Keratinocyte (primary cell): Measurements from ENCODE around the gene MSMP.

Experiments used
- EZH2 ChIP-seq: IDR thresholded peaks from one replicate; pipeline ENCODE4 v1.6.1; 2012; ENCODE audit warnings: inconsistent platforms, mild to moderate bottlenecking, low read length, moderate library complexity
- TF ChIP-seq, protein P1 (sequence below), 3 experiments: IDR thresholded peaks in 1 of 3; conservative IDR thresholded peaks in 1 of 3; optimal IDR thresholded peaks in 1 of 3; 2 replicates in 2 of 3; 3 replicates in 1 of 3; pipeline versions ENCODE3 to v1.5.1; 2011; ENCODE audit warnings: low read length in 3 of 3, mild to moderate bottlenecking in 3 of 3, moderate library complexity in 2 of 3, control low read depth in 1 of 3, inconsistent platforms in 1 of 3; ENCODE audit not compliant: insufficient read depth in 2 of 3; ENCODE audit errors: extremely low read depth in 1 of 3

GRCh38 chr9:35731415-35732184 lies 22.5 kb downstream of the MSMP start:
- TF ChIP-seq, protein P1, sequence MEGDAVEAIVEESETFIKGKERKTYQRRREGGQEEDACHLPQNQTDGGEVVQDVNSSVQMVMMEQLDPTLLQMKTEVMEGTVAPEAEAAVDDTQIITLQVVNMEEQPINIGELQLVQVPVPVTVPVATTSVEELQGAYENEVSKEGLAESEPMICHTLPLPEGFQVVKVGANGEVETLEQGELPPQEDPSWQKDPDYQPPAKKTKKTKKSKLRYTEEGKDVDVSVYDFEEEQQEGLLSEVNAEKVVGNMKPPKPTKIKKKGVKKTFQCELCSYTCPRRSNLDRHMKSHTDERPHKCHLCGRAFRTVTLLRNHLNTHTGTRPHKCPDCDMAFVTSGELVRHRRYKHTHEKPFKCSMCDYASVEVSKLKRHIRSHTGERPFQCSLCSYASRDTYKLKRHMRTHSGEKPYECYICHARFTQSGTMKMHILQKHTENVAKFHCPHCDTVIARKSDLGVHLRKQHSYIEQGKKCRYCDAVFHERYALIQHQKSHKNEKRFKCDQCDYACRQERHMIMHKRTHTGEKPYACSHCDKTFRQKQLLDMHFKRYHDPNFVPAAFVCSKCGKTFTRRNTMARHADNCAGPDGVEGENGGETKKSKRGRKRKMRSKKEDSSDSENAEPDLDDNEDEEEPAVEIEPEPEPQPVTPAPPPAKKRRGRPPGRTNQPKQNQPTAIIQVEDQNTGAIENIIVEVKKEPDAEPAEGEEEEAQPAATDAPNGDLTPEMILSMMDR (optimal IDR thresholded peaks at IDR 0.05 in 1 of 3, IDR thresholded peaks at IDR 0.05 in 1 of 3, conservative IDR thresholded peaks at IDR 0.05 in 1 of 3; ENCODE audit: extremely low read depth in 1 of 3, insufficient read depth in 2 of 3, low read length in 3 of 3), result no peak
- TF ChIP-seq EZH2, result no peak
